ENCODE measurements around the gene PLEKHG3.

Gene PLEKHG3

GRCh38 chr14:64708148-64709004 lies 4.2 kb downstream of the PLEKHG3 start:
- DNase-seq, result peak; percentile 33

GRCh38 chr14:64709126-64709525 lies 4.9 kb downstream of the PLEKHG3 start:
- DNase-seq, result peak; percentile 1

- no peak for DNase-seq
Observed at GRCh38 chr14:64711039-64711438, 6.8 kb downstream of the PLEKHG3 start.

- no peak for DNase-seq
Observed at GRCh38 chr14:64713677-64714076, 9.5 kb downstream of the PLEKHG3 start.

GRCh38 chr14:64714432-64715025 lies 10.3 kb downstream of the PLEKHG3 start:
- no peak for DNase-seq

- no peak for DNase-seq
Observed at GRCh38 chr14:64715146-64715627, 11.0 kb downstream of the PLEKHG3 start.

- DNase-seq, result no peak
Observed at GRCh38 chr14:64715628-64716412, 11.6 kb downstream of the PLEKHG3 start.

- no peak for DNase-seq
Observed at GRCh38 chr14:64717870-64718269, 13.6 kb downstream of the PLEKHG3 start.

GRCh38 chr14:64718762-64719161 lies 14.5 kb downstream of the PLEKHG3 start:
- no peak for DNase-seq

GRCh38 chr14:64719601-64720000 lies 15.4 kb downstream of the PLEKHG3 start:
- DNase-seq, result no peak

GRCh38 chr14:64720131-64720576 lies 15.9 kb downstream of the PLEKHG3 start:
- DNase-seq, result no peak

- DNase-seq, result no peak
Observed at GRCh38 chr14:64721391-64721791, 17.2 kb downstream of the PLEKHG3 start.

GRCh38 chr14:64721899-64722298 lies 17.7 kb downstream of the PLEKHG3 start:
- DNase-seq, result no peak

- DNase-seq, result no peak
Observed at GRCh38 chr14:64722842-64723447, 18.7 kb downstream of the PLEKHG3 start.

- DNase-seq, result peak; percentile 59
Observed at GRCh38 chr14:64723691-64724577, 19.7 kb downstream of the PLEKHG3 start.

- DNase-seq, result no peak
Observed at GRCh38 chr14:64724578-64724930, 20.3 kb downstream of the PLEKHG3 start.

- DNase-seq, result no peak
Observed at GRCh38 chr14:64725261-64725815, 21.1 kb downstream of the PLEKHG3 start.

- DNase-seq, result no peak
Observed at GRCh38 chr14:64725879-64726584, 21.8 kb downstream of the PLEKHG3 start.

GRCh38 chr14:64726585-64726890 lies 22.3 kb downstream of the PLEKHG3 start:
- DNase-seq, result peak; percentile 78

GRCh38 chr14:64727551-64728071 lies 23.4 kb downstream of the PLEKHG3 start:
- DNase-seq, result no peak

GRCh38 chr14:64728106-64728505 lies 23.9 kb downstream of the PLEKHG3 start:
- no peak for DNase-seq
